ENCODE results near the gene CRB1.
A peak's percentile ranks its signal among the peaks of the same experiment; 100 is the strongest.

The CRB1 gene

GRCh38 chr1:197448121-197448779 is 180.2 kb downstream of the CRB1 start:
- no peak for TF ChIP-seq ZNF544 (tag by site-specific recombination; IDR thresholded peaks at IDR 0.05)
- peak; percentile 92 for TF ChIP-seq ZNF341 (tag by site-specific recombination; IDR thresholded peaks at IDR 0.05; ENCODE audit: low read depth)
- TF ChIP-seq ZNF501 (tag by site-specific recombination; IDR thresholded peaks at IDR 0.05), result no peak
- TF ChIP-seq ZNF211 (tag by site-specific recombination; IDR thresholded peaks at IDR 0.05; ENCODE audit: low read depth), result no peak
- TF ChIP-seq ZNF416 (tag by site-specific recombination; IDR thresholded peaks at IDR 0.05), result no peak
- Histone ChIP-seq H3K4me3 (ENCODE audit: low read depth, low read length) (no peak overlapping the region), H3K27ac (ENCODE audit: extremely low read depth, low read depth, low read length) (no peak overlapping the region), H3K4me1 (ENCODE audit: control insufficient read depth, insufficient read depth, low read length) (no peaks in the 10 kb centered on the region), H3K36me3 (ENCODE audit: control insufficient read depth in 2 of 2, insufficient read depth in 1 of 2, low read length in 2 of 2) (no peaks in the 10 kb centered on the region), H3K9me3 (ENCODE audit: control insufficient read depth, insufficient read depth, low read depth, low read length) (no peaks in the 10 kb centered on the region)
- POLR2A ChIA-PET, result no interaction called here
- CTCF ChIA-PET, result no interaction called here

DNA sequence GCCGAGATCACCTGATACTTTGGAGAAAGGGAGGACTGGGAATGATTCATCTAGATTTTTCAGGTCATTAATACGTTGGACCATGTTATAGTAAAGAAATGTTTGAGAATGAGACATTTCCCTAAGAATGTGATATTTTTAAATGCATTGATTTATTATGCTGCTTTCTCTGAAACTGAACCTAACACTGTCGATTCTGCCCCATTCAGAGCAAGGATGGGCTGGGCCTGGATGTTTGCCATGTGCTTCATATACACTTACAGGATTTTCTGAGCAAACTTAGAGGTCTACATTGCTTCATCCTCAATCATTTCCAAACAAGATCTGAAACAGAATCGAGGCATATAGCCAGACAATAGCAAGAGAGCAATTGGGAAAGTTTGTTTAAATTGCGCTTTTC is 183.3 kb downstream of the CRB1 start:
- ChIA-PET POLR2A (no interaction called here), CTCF (no interaction called here)
- TF ChIP-seq PRDM4 (tag by site-specific recombination; IDR thresholded peaks at IDR 0.05) (no peak), ZFHX2 (tag by site-specific recombination; conservative IDR thresholded peaks at IDR 0.05) (no peak), ZNF473 (tag by site-specific recombination; IDR thresholded peaks at IDR 0.05) (no peak), ZNF560 (tag by site-specific recombination; IDR thresholded peaks at IDR 0.05; ENCODE audit: borderline replicate concordance) (no peak), ZXDB (tag by site-specific recombination; IDR thresholded peaks at IDR 0.05) (no peak), ZNF175 (tag by site-specific recombination; IDR thresholded peaks at IDR 0.05) (no peak)
- Histone ChIP-seq H3K36me3 (ENCODE audit: control insufficient read depth in 2 of 2, insufficient read depth in 1 of 2, low read length in 2 of 2) (no peaks in the 10 kb centered on the region), H3K4me1 (ENCODE audit: control insufficient read depth, insufficient read depth, low read length) (no peaks in the 10 kb centered on the region), H3K9me3 (ENCODE audit: control insufficient read depth, insufficient read depth, low read depth, low read length) (no peaks in the 10 kb centered on the region), H3K27ac (ENCODE audit: extremely low read depth, low read depth, low read length) (no peak overlapping the region), H3K4me3 (ENCODE audit: low read depth, low read length) (no peak overlapping the region)

DNA sequence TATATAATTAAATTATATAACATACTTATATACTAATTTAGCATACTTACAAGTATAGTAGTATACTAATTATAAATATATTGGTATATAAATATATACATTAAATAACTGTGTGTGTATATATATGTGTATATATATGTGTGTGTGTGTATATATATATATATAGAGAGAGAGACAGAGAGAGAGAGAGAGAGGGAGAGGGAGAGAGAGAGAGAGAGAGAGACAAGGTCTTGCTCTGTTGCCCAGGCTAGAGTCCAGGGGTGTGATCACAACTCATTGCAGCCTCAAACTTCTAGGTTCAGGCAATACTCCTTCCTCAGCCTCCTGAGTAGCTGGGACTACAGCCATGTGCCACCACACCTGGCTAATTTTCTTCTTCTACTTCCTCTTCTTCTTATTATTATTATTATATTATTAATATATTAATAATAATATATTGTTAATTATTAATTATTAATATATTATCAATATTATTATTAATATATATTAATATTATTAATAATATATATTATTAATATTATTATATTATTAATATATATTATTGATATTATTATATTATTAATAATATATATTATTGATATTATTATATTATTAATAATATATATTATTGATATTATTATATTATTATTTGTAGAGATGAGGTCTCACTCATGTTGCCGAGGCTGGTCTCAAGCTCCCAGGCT is 185.5 kb downstream of the CRB1 start:
- H3K4me3 ChIP-seq (ENCODE audit: low read depth, low read length), result no peak overlapping the region
- H3K9me3 ChIP-seq (ENCODE audit: control insufficient read depth, insufficient read depth, low read depth, low read length), result no peaks in the 10 kb centered on the region
- TF ChIP-seq ZNF596 (tag by site-specific recombination; IDR thresholded peaks at IDR 0.05), result peak; percentile 71; the same call in 1 of the 2 replicates
- no peak for TF ChIP-seq PBX3 (CRISPR knock-in tag; IDR thresholded peaks at IDR 0.05)
- TF ChIP-seq ZNF175 (tag by site-specific recombination; IDR thresholded peaks at IDR 0.05), result no peak
- TF ChIP-seq ZNF341 (tag by site-specific recombination; IDR thresholded peaks at IDR 0.05; ENCODE audit: low read depth), result no peak
- TF ChIP-seq ZBTB11 (tag by site-specific recombination; conservative IDR thresholded peaks at IDR 0.05; ENCODE audit: low read depth), result no peak
- no peak for TF ChIP-seq SP7 (tag by site-specific recombination; IDR thresholded peaks at IDR 0.05)
- no peak for TF ChIP-seq OSR2 (tag by site-specific recombination; IDR thresholded peaks at IDR 0.05)
- TF ChIP-seq BCL11B (tag by site-specific recombination; IDR thresholded peaks at IDR 0.05; ENCODE audit: low read depth), result no peak
- no peak overlapping the region for H3K27ac ChIP-seq (ENCODE audit: extremely low read depth, low read depth, low read length)
- POLR2A ChIA-PET, result no interaction called here
- H3K36me3 ChIP-seq (ENCODE audit: control insufficient read depth in 2 of 2, insufficient read depth in 1 of 2, low read length in 2 of 2), result no peaks in the 10 kb centered on the region
- no peaks in the 10 kb centered on the region for H3K4me1 ChIP-seq (ENCODE audit: control insufficient read depth, insufficient read depth, low read length)
- CTCF ChIA-PET, result interaction anchor here (0.6 kb wide), 1 partner anchor 53 kb away, joined by 4 read pairs; no protein-coding TSS in a partner anchor
